Mesendoderm (in vitro differentiated cells): ENCODE data around the gene ARL15.
"Not testable (repeated sequence)": the region's sequence is repeated elsewhere in the genome, so short reads cannot be mapped to it uniquely, and the experiment has no call there.

Source experiments
- DNase-seq: peaks from one replicate; pipeline ENCODE4 v3.0.0; 2013
- H2AK5ac ChIP-seq: 2 replicates; pipeline ENCODE4 v1.6.1; 2013; ENCODE audit warnings: low read length, inconsistent platforms
- H2BK120ac ChIP-seq: 2 replicates; pipeline ENCODE4 v1.6.1; 2013; ENCODE audit warnings: low read depth, mild to moderate bottlenecking, low read length, moderate library complexity, mixed read lengths
- H2BK15ac ChIP-seq: replicated peaks from 2 replicates; pipeline ENCODE4 v1.6.1; 2013; ENCODE audit warnings: low read depth, mild to moderate bottlenecking, moderate library complexity
- H2BK5ac ChIP-seq: 2 replicates; pipeline ENCODE4 v1.6.1; 2013; ENCODE audit warnings: low read length, inconsistent platforms
- H3K18ac ChIP-seq: 2 replicates; pipeline ENCODE4 v1.6.1; 2013; ENCODE audit warnings: mild to moderate bottlenecking, low read length, mixed read lengths
- H3K23ac ChIP-seq: one replicate; pipeline ENCODE4 v1.6.1; 2013; ENCODE audit warnings: low read length
- H3K27ac ChIP-seq: 2 replicates; pipeline ENCODE4 v1.5.1; 2013; ENCODE audit warnings: low read depth, mild to moderate bottlenecking, inconsistent platforms, low read length, moderate library complexity
- H3K27me3 ChIP-seq: 2 replicates; pipeline ENCODE4 v1.6.1; 2013; ENCODE audit warnings: low read length, control low read depth, mild to moderate bottlenecking, inconsistent platforms; ENCODE audit not compliant: insufficient read depth, poor library complexity
- H3K36me3 ChIP-seq: 2 replicates; pipeline ENCODE4 v1.6.1; 2013; ENCODE audit warnings: low read length, inconsistent platforms; ENCODE audit not compliant: control insufficient read depth, insufficient read depth
- H3K4ac ChIP-seq: one replicate; pipeline ENCODE4 v1.6.1; 2013; ENCODE audit warnings: low read depth, mild to moderate bottlenecking, low read length, moderate library complexity
- H3K4me1 ChIP-seq: 2 replicates; pipeline ENCODE4 v1.6.1; 2013; ENCODE audit warnings: low read depth, low read length, inconsistent platforms; ENCODE audit not compliant: control insufficient read depth
- H3K4me2 ChIP-seq: 2 replicates; pipeline ENCODE4 v1.6.1; 2013; ENCODE audit warnings: low read length
- H3K4me3 ChIP-seq: 2 replicates; pipeline ENCODE4 v1.5.1; 2013; ENCODE audit warnings: mild to moderate bottlenecking, low read length
- H3K56ac ChIP-seq: one replicate; pipeline ENCODE4 v1.6.1; 2013; ENCODE audit warnings: low read length
- H3K79me1 ChIP-seq: 2 replicates; pipeline ENCODE4 v1.6.1; 2013; ENCODE audit warnings: low read length, inconsistent platforms
- H3K79me2 ChIP-seq: 2 replicates; pipeline ENCODE4 v1.6.1; 2013; ENCODE audit warnings: mild to moderate bottlenecking, low read length; ENCODE audit not compliant: control insufficient read depth, insufficient read depth
- H3K9ac ChIP-seq: 2 replicates; pipeline ENCODE4 v1.6.1; 2013; ENCODE audit warnings: low read length, inconsistent platforms
- H4K5ac ChIP-seq: one replicate; pipeline ENCODE4 v1.6.1; 2013; ENCODE audit warnings: low read length
- H4K8ac ChIP-seq: one replicate; pipeline ENCODE4 v1.6.1; 2013; ENCODE audit warnings: low read depth, mild to moderate bottlenecking, control low read depth, low read length, moderate library complexity
- WGBS: extraction: QIAGEN DNeasy Blood & Tissue Kit; methylation state at CpG from one replicate; pipeline ENCODE4 v1.1.7; 2013; ENCODE audit warnings: low lambda C conversion rate, missing lambda C conversion rate; ENCODE audit not compliant: insufficient coverage; ENCODE audit errors: extremely low coverage; 5-methylcytosine and 5-hydroxymethylcytosine counted together

Gene ARL15

DNA sequence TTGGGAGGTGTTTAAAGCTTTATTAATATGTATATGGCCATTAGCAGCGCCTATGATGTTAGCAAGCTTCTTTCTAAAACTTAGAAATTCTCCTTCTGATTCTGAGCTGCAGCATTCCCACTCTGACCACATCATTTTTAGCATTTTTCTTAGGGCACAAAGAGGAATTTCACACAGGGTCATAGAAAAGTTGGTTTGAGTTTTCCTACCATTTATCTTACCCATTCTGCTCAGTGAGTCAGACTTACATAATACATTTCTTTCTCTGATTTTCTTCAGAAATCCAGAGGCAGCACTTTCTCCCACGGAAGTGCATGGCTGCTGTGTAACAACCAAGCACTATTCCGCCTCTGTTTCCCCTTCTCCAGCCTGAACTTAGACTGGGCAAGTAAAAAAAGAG lies 246.6 kb downstream of the ARL15 start:
- Histone ChIP-seq H3K56ac (peak overlapping the region; percentile 19), H4K8ac (no peak overlapping the region), H3K23ac (no peak overlapping the region), H2BK5ac (no peak overlapping the region), H3K4me2 (no peak overlapping the region), H3K18ac (no peak overlapping the region), H3K79me1 (no peaks in the 10 kb centered on the region), H3K9ac (no peak overlapping the region), H3K4me3 (no peak overlapping the region), H3K27me3 (no peaks in the 10 kb centered on the region), H3K4ac (no peak overlapping the region), H2BK120ac (no peak overlapping the region), H4K5ac (no peak overlapping the region), H3K4me1 (peaks cover 5% of the 10 kb centered on the region), H3K27ac (no peak overlapping the region), H2BK15ac (no peak overlapping the region), H3K79me2 (no peaks in the 10 kb centered on the region), H3K36me3 (no peaks in the 10 kb centered on the region), H2AK5ac (no peak overlapping the region)
- DNase-seq = no peak
- WGBS = no CpG with 5 or more reads among the region's 3 CpGs

- Histone ChIP-seq H2AK5ac (no peak overlapping the region), H2BK5ac (no peak overlapping the region), H3K36me3 (no peaks in the 10 kb centered on the region), H3K79me1 (no peaks in the 10 kb centered on the region), H3K56ac (no peak overlapping the region), H3K4me2 (no peak overlapping the region), H3K4me1 (peaks cover 3% of the 10 kb centered on the region), H4K5ac (no peak overlapping the region), H3K4ac (no peak overlapping the region), H2BK120ac (no peak overlapping the region), H2BK15ac (no peak overlapping the region), H3K18ac (no peak overlapping the region), H3K23ac (no peak overlapping the region), H3K4me3 (no peak overlapping the region), H3K9ac (no peak overlapping the region), H4K8ac (no peak overlapping the region), H3K27me3 (no peaks in the 10 kb centered on the region), H3K79me2 (no peaks in the 10 kb centered on the region), H3K27ac (no peak overlapping the region)
- WGBS = no CpG with 5 or more reads among the region's 3 CpGs
- peak; percentile 31 for DNase-seq
Observed at GRCh38 chr5:54062958-54063357, 247.4 kb downstream of the ARL15 start.

GRCh38 chr5:54060919-54061318 lies 249.5 kb downstream of the ARL15 start:
- not testable (repeated sequence) for H3K27ac ChIP-seq, H2AK5ac ChIP-seq, H3K79me1 ChIP-seq, H3K18ac ChIP-seq, H2BK120ac ChIP-seq, H4K8ac ChIP-seq, H3K9ac ChIP-seq, H3K4me1 ChIP-seq, H4K5ac ChIP-seq, H3K36me3 ChIP-seq, H3K4ac ChIP-seq, H3K4me3 ChIP-seq, H3K23ac ChIP-seq, H3K56ac ChIP-seq, H3K27me3 ChIP-seq, H3K79me2 ChIP-seq, H3K4me2 ChIP-seq, H2BK15ac ChIP-seq, H2BK5ac ChIP-seq
- no CpG with 5 or more reads among the region's 3 CpGs for WGBS
- peak; percentile 90 for DNase-seq

GRCh38 chr5:54049963-54050362 lies 260.4 kb downstream of the ARL15 start:
- Histone ChIP-seq H2BK120ac (no peak overlapping the region), H3K23ac (no peak overlapping the region), H4K5ac (no peak overlapping the region), H3K79me2 (no peaks in the 10 kb centered on the region), H3K4me2 (no peak overlapping the region), H2BK5ac (no peak overlapping the region), H3K4me3 (no peak overlapping the region), H3K36me3 (no peaks in the 10 kb centered on the region), H3K9ac (no peak overlapping the region), H3K27me3 (no peaks in the 10 kb centered on the region), H3K27ac (no peak overlapping the region), H3K56ac (no peak overlapping the region), H2BK15ac (no peak overlapping the region), H4K8ac (no peak overlapping the region), H3K79me1 (no peaks in the 10 kb centered on the region), H3K4ac (no peak overlapping the region), H2AK5ac (no peak overlapping the region), H3K18ac (no peak overlapping the region), H3K4me1 (no peaks in the 10 kb centered on the region)
- no CpG with 5 or more reads among the region's 2 CpGs for WGBS
- no peak for DNase-seq

DNA sequence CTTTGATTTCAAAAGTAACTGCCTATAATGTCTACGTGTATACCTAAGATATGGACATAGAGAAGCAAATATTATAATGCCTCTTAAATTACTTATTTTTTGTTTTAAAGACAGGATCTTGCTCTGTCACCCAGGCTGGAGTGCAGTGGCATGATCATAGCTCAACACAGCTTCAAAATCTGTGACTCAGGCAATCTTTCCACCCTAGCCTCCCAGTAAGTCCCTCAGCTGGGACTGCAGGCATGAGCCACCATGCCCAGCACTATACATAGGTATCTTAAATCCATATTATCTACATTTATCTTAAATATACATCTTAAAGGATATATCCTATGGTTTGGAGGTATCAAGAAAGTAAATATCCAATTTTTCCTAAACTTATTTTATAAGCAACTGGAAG lies 261.2 kb downstream of the ARL15 start:
- no peak overlapping the region for H2AK5ac ChIP-seq
- no peaks in the 10 kb centered on the region for H3K79me2 ChIP-seq
- no peak for DNase-seq
- H3K4me3 ChIP-seq = no peak overlapping the region
- H3K56ac ChIP-seq = no peak overlapping the region
- no peak overlapping the region for H3K4ac ChIP-seq
- no peak overlapping the region for H2BK120ac ChIP-seq
- H3K18ac ChIP-seq = no peak overlapping the region
- H3K79me1 ChIP-seq = no peaks in the 10 kb centered on the region
- no peak overlapping the region for H2BK5ac ChIP-seq
- no CpG with 5 or more reads among the region's 1 CpG for WGBS
- H3K9ac ChIP-seq = no peak overlapping the region
- no peaks in the 10 kb centered on the region for H3K36me3 ChIP-seq
- H3K27ac ChIP-seq = no peak overlapping the region
- H2BK15ac ChIP-seq = no peak overlapping the region
- H3K4me2 ChIP-seq = no peak overlapping the region
- peak overlapping the region; percentile 56 for H4K8ac ChIP-seq
- no peak overlapping the region for H4K5ac ChIP-seq
- H3K4me1 ChIP-seq = no peaks in the 10 kb centered on the region
- no peaks in the 10 kb centered on the region for H3K27me3 ChIP-seq
- no peak overlapping the region for H3K23ac ChIP-seq

- Histone ChIP-seq H3K27ac (no peak overlapping the region), H3K4me3 (no peak overlapping the region), H3K79me1 (no peaks in the 10 kb centered on the region), H4K5ac (no peak overlapping the region), H3K36me3 (no peaks in the 10 kb centered on the region), H4K8ac (no peak overlapping the region), H2BK120ac (no peak overlapping the region), H2BK5ac (no peak overlapping the region), H3K18ac (no peak overlapping the region), H2AK5ac (no peak overlapping the region), H3K79me2 (no peaks in the 10 kb centered on the region), H3K27me3 (no peaks in the 10 kb centered on the region), H3K9ac (no peak overlapping the region), H2BK15ac (no peak overlapping the region), H3K4me1 (no peaks in the 10 kb centered on the region), H3K4ac (no peak overlapping the region), H3K4me2 (no peak overlapping the region), H3K23ac (no peak overlapping the region), H3K56ac (no peak overlapping the region)
- DNase-seq = no peak
- no CpG with 5 or more reads among the region's 4 CpGs for WGBS
Observed at GRCh38 chr5:54045077-54045792, 265.1 kb downstream of the ARL15 start.
